ENCODE data around the gene ICAM5. TPM values are rescaled to one million over a fixed set of nuclear protein-coding genes. Genes with fewer than 3 reads are reported as not detected.

ICAM5 gene
- total RNA-seq, 1 experiment from 2014 or later = 8.0 TPM

- Mint-ChIP-seq H3K4me3 (no peak overlapping the region), H3K36me3 (peaks cover 40% of the 10 kb centered on the region), H3K4me1 (no peaks in the 10 kb centered on the region), H3K9me3 (no peaks in the 10 kb centered on the region), H3K27ac (no peak overlapping the region), H3K27me3 (ENCODE audit: low read depth) (no peaks in the 10 kb centered on the region)
- ATAC-seq (no peak), DNase-seq (ENCODE audit: low spot score) (no peak)
- POLR2A ChIA-PET = no interaction called here
- TF ChIP-seq ZNF263 (CRISPR knock-in tag; IDR thresholded peaks at IDR 0.05; ENCODE audit: low read depth) (no peak), NFYB (CRISPR knock-in tag; conservative IDR thresholded peaks at IDR 0.05; ENCODE audit: low read depth) (no peak), PRDM15 (CRISPR knock-in tag; IDR thresholded peaks at IDR 0.05) (no peak), TCF7 (CRISPR knock-in tag; IDR thresholded peaks at IDR 0.05; ENCODE audit: low read depth) (no peak), E2F5 (CRISPR knock-in tag; IDR thresholded peaks at IDR 0.05) (no peak), HMGXB4 (CRISPR knock-in tag; IDR thresholded peaks at IDR 0.05) (no peak), TP53 (CRISPR knock-in tag; IDR thresholded peaks at IDR 0.05) (no peak), FOXK1 (CRISPR knock-in tag; IDR thresholded peaks at IDR 0.05) (no peak), FOXP4 (CRISPR knock-in tag; IDR thresholded peaks at IDR 0.05) (no peak), ZSCAN18 (CRISPR knock-in tag; IDR thresholded peaks at IDR 0.05) (no peak), E2F4 (CRISPR knock-in tag; IDR thresholded peaks at IDR 0.05; ENCODE audit: borderline replicate concordance, low read depth) (no peak), ZNF219 (CRISPR knock-in tag; IDR thresholded peaks at IDR 0.05; ENCODE audit: borderline replicate concordance) (no peak)
- CTCF ChIA-PET = no interaction called here
These were observed 36.0 kb downstream of the ICAM5 start for GRCh38 chr19:10325732-10326131.

- no peak for TF ChIP-seq PRRX2 (CRISPR knock-in tag; IDR thresholded peaks at IDR 0.05)
- TF ChIP-seq MYBL2 (CRISPR knock-in tag; IDR thresholded peaks at IDR 0.05) = no peak
- no peak for TF ChIP-seq ATF2 (CRISPR knock-in tag; IDR thresholded peaks at IDR 0.05; ENCODE audit: borderline replicate concordance, low read depth)
- no peak for TF ChIP-seq FOXJ3 (CRISPR knock-in tag; IDR thresholded peaks at IDR 0.05; ENCODE audit: borderline replicate concordance)
- TF ChIP-seq SP1 (CRISPR knock-in tag; conservative IDR thresholded peaks at IDR 0.05) = no peak
- no peak for TF ChIP-seq ZNF423 (CRISPR knock-in tag; IDR thresholded peaks at IDR 0.05)
- no peak for TF ChIP-seq ZMAT4 (CRISPR knock-in tag; IDR thresholded peaks at IDR 0.05)
- no peak for TF ChIP-seq USF1 (CRISPR knock-in tag; IDR thresholded peaks at IDR 0.05)
- TF ChIP-seq HMGA2 (CRISPR knock-in tag; IDR thresholded peaks at IDR 0.05) = no peak
- Mint-ChIP-seq H3K36me3 (peaks cover 37% of the 10 kb centered on the region), H3K4me1 (peaks cover 8% of the 10 kb centered on the region), H3K27me3 (ENCODE audit: low read depth) (no peaks in the 10 kb centered on the region), H3K9me3 (no peaks in the 10 kb centered on the region), H3K4me3 (no peak overlapping the region), H3K27ac (no peak overlapping the region)
- ChIA-PET POLR2A (no interaction called here), CTCF (no interaction called here)
- no peak for DNase-seq (ENCODE audit: low spot score)
- ATAC-seq = no peak
These were observed 38.0 kb downstream of the ICAM5 start for GRCh38 chr19:10327793-10328192.

Data from WTC11 (cell line).